A549 (cell line): ENCODE results near the gene RASGEF1C.
"Not testable (repeated sequence)": the region's sequence is repeated elsewhere in the genome, so short reads cannot be mapped to it uniquely, and the experiment has no call there.

Experiments
- CBX8 ChIP-seq: fragments of 200-600 bp; sonication (generic); IDR thresholded peaks from 2 replicates; pipeline ENCODE4 v1.6.1; 2016
- CTCF ChIP-seq: fragments of >200 bp; sonication (Bioruptor Twin); formaldehyde crosslinking; IDR thresholded peaks from 3 replicates; pipeline ENCODE4 v1.5.1; 2016
- EHF ChIP-seq: fragments of 250-450 bp; sonication (Bioruptor Pico); IDR thresholded peaks from 2 replicates; pipeline ENCODE4 v1.5.0; 2020; ENCODE audit warnings: mild to moderate bottlenecking
- EP300 ChIP-seq, 2 experiments: fragments of >200 bp; sonication (Bioruptor Twin); formaldehyde crosslinking; IDR thresholded peaks; 2 replicates in 1 of 2; 3 replicates in 1 of 2; pipeline ENCODE4 v1.6.1; 2016 to 2017
- NPAS2 ChIP-seq: fragments of 250-450 bp; sonication (Bioruptor Pico); IDR thresholded peaks from 2 replicates; pipeline ENCODE4 v1.8.0; 2022; ENCODE audit warnings: mild to moderate bottlenecking, moderate library complexity, borderline replicate concordance
- POLR2A ChIP-seq: IDR thresholded peaks from 2 replicates; pipeline ENCODE4 v1.6.1; 2012; ENCODE audit warnings: mild to moderate bottlenecking, low read length
- RNF2 ChIP-seq: fragments of 200-600 bp; sonication (generic); IDR thresholded peaks from 2 replicates; pipeline ENCODE4 v1.6.1; 2016; ENCODE audit warnings: low read depth, mild to moderate bottlenecking, antibody characterized with exemption, moderate library complexity, borderline replicate concordance
- SREBF2 ChIP-seq: fragments of 450-650 bp; IDR thresholded peaks from 2 replicates; pipeline ENCODE4 v1.6.1; 2014; ENCODE audit warnings: mild to moderate bottlenecking, moderate library complexity
- ZC3H11A ChIP-seq: fragments of 450-650 bp; IDR thresholded peaks from 2 replicates; pipeline ENCODE4 v1.6.1; 2014; ENCODE audit warnings: antibody characterized with exemption, mild to moderate bottlenecking
- ZFP36 ChIP-seq: fragments of 450-650 bp; IDR thresholded peaks from 2 replicates; pipeline ENCODE4 v1.6.1; 2014; ENCODE audit warnings: borderline replicate concordance; ENCODE audit not compliant: partially characterized antibody
- TF ChIP-seq, protein P1 (sequence below): fragments of 200-600 bp; sonication (generic); IDR thresholded peaks from 2 replicates; pipeline ENCODE4 v1.6.1; 2016; ENCODE audit warnings: antibody characterized with exemption, mild to moderate bottlenecking, moderate library complexity
- TF ChIP-seq, protein P2 (sequence below): fragments of 150-350 bp; IDR thresholded peaks from 2 replicates; pipeline ENCODE4 v1.6.1; 2014; ENCODE audit warnings: low read depth, mild to moderate bottlenecking, low read length
- TF ChIP-seq, protein P3 (sequence below): IDR thresholded peaks from 2 replicates; pipeline ENCODE4 v1.6.1; 2012

DNA sequence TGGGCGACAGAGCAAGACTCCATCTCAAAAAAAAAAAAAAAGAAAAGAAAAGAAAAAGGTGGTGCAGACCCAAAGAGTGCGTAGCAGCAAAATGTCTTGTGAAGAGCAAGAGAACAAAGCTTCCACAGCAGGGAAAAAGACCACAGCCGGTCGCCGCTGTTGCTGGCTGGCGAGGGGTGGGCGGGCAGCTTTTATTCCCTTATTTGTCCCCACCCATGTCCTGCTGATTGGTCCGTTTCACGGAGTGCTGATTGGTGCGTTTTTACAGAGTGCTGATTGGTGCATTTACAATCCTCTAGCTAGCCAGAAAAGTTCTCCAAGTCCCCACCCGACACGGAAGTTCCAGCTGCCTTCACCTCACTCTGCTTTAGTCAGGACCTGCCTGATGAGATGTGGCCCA is 1.1 kb upstream of the RASGEF1C start:
- TF ChIP-seq CTCF; SREBF2; EP300 (IDR thresholded peaks at IDR 0.05); CBX8; EHF (CRISPR knock-in tag); ZFP36; ZC3H11A; POLR2A; NPAS2 (CRISPR knock-in tag); RNF2: not testable (repeated sequence)
- TF ChIP-seq, protein P1, sequence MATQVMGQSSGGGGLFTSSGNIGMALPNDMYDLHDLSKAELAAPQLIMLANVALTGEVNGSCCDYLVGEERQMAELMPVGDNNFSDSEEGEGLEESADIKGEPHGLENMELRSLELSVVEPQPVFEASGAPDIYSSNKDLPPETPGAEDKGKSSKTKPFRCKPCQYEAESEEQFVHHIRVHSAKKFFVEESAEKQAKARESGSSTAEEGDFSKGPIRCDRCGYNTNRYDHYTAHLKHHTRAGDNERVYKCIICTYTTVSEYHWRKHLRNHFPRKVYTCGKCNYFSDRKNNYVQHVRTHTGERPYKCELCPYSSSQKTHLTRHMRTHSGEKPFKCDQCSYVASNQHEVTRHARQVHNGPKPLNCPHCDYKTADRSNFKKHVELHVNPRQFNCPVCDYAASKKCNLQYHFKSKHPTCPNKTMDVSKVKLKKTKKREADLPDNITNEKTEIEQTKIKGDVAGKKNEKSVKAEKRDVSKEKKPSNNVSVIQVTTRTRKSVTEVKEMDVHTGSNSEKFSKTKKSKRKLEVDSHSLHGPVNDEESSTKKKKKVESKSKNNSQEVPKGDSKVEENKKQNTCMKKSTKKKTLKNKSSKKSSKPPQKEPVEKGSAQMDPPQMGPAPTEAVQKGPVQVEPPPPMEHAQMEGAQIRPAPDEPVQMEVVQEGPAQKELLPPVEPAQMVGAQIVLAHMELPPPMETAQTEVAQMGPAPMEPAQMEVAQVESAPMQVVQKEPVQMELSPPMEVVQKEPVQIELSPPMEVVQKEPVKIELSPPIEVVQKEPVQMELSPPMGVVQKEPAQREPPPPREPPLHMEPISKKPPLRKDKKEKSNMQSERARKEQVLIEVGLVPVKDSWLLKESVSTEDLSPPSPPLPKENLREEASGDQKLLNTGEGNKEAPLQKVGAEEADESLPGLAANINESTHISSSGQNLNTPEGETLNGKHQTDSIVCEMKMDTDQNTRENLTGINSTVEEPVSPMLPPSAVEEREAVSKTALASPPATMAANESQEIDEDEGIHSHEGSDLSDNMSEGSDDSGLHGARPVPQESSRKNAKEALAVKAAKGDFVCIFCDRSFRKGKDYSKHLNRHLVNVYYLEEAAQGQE = not testable (repeated sequence)
- TF ChIP-seq, protein P2, sequence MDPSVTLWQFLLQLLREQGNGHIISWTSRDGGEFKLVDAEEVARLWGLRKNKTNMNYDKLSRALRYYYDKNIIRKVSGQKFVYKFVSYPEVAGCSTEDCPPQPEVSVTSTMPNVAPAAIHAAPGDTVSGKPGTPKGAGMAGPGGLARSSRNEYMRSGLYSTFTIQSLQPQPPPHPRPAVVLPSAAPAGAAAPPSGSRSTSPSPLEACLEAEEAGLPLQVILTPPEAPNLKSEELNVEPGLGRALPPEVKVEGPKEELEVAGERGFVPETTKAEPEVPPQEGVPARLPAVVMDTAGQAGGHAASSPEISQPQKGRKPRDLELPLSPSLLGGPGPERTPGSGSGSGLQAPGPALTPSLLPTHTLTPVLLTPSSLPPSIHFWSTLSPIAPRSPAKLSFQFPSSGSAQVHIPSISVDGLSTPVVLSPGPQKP = not testable (repeated sequence)
- TF ChIP-seq, protein P3, sequence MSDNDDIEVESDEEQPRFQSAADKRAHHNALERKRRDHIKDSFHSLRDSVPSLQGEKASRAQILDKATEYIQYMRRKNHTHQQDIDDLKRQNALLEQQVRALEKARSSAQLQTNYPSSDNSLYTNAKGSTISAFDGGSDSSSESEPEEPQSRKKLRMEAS = not testable (repeated sequence)
